ENCODE data around the gene MEF2C. TPM values are rescaled to one million over a fixed set of nuclear protein-coding genes. Genes with fewer than 3 reads are reported as not detected.
A peak's percentile ranks its signal among the peaks of the same experiment; 100 is the strongest.

The MEF2C gene
- total RNA-seq, 3 donors from 2014 or later (not counting 1 experiment from before 2014, with no cell fraction given) = 9.2 to 22.0 (median 18.3) TPM

GRCh38 chr5:88691230-88691582 is 191.8 kb downstream of the MEF2C start:
- Histone ChIP-seq H3K27ac (ENCODE audit: low read length) (no peak overlapping the region), H3K27me3 (ENCODE audit: control insufficient read depth, insufficient read depth, low read length) (peaks cover 86% of the 10 kb centered on the region), H3K4me3 (ENCODE audit: low read length) (no peak overlapping the region), H3K4me1 (ENCODE audit: control insufficient read depth, insufficient read depth, low read length) (peaks cover 11% of the 10 kb centered on the region), H3K36me3 (ENCODE audit: control insufficient read depth, insufficient read depth, low read length) (no peaks in the 10 kb centered on the region), H3K9me3 (ENCODE audit: control insufficient read depth, insufficient read depth, low read length) (no peaks in the 10 kb centered on the region)
- H3K36me3 Mint-ChIP-seq = peaks cover 11% of the 10 kb centered on the region
- intact Hi-C loops (cut with micrococcal nuclease) = loop anchor here (1.0 to 10.0 kb wide), 2 partner anchors 910 to 1256 kb away; no protein-coding TSS in a partner anchor
- peaks cover 79 to 81% of the 10 kb centered on the region in 2 donors for H3K27me3 Mint-ChIP-seq (ENCODE audit: low read depth in 2 of 2)
- DNase-seq (no peak), ATAC-seq (no peak)
- peak overlapping the region; percentile 82 for H3K4me3 Mint-ChIP-seq
- no peaks in the 10 kb centered on the region for H3K9me3 Mint-ChIP-seq
- peaks cover 10 to 16% of the 10 kb centered on the region in 2 donors for H3K4me1 Mint-ChIP-seq
- TF ChIP-seq, protein P1, sequence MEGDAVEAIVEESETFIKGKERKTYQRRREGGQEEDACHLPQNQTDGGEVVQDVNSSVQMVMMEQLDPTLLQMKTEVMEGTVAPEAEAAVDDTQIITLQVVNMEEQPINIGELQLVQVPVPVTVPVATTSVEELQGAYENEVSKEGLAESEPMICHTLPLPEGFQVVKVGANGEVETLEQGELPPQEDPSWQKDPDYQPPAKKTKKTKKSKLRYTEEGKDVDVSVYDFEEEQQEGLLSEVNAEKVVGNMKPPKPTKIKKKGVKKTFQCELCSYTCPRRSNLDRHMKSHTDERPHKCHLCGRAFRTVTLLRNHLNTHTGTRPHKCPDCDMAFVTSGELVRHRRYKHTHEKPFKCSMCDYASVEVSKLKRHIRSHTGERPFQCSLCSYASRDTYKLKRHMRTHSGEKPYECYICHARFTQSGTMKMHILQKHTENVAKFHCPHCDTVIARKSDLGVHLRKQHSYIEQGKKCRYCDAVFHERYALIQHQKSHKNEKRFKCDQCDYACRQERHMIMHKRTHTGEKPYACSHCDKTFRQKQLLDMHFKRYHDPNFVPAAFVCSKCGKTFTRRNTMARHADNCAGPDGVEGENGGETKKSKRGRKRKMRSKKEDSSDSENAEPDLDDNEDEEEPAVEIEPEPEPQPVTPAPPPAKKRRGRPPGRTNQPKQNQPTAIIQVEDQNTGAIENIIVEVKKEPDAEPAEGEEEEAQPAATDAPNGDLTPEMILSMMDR (IDR thresholded peaks at IDR 0.05) = peak; percentile 48
- 5% methylated on average over 11 of the region's 11 CpGs for WGBS (ENCODE audit: insufficient coverage)
- H3K27ac Mint-ChIP-seq = peak overlapping the region; percentile 34 to 87

GRCh38 chr5:88690409-88691229 is 192.4 kb downstream of the MEF2C start:
- ATAC-seq (peak; percentile 90 to 95 (median 95)), DNase-seq (peak; percentile 63 to 82)
- Histone ChIP-seq H3K9me3 (ENCODE audit: control insufficient read depth, insufficient read depth, low read length) (no peaks in the 10 kb centered on the region), H3K27me3 (ENCODE audit: control insufficient read depth, insufficient read depth, low read length) (peaks cover 87% of the 10 kb centered on the region), H3K4me1 (ENCODE audit: control insufficient read depth, insufficient read depth, low read length) (peaks cover 11% of the 10 kb centered on the region), H3K4me3 (ENCODE audit: low read length) (no peak overlapping the region), H3K36me3 (ENCODE audit: control insufficient read depth, insufficient read depth, low read length) (no peaks in the 10 kb centered on the region), H3K27ac (ENCODE audit: low read length) (no peak overlapping the region)
- WGBS (ENCODE audit: insufficient coverage) = 6% methylated on average over 47 of the region's 47 CpGs
- H3K4me3 Mint-ChIP-seq = peak overlapping the region; percentile 82
- TF ChIP-seq, protein P1 (IDR thresholded peaks at IDR 0.05) = peak; percentile 98
- intact Hi-C loops (cut with micrococcal nuclease) = loop anchor here (1.0 to 10.0 kb wide), 2 partner anchors 909 to 1256 kb away; no protein-coding TSS in a partner anchor
- peaks cover 81% of the 10 kb centered on the region in 2 donors for H3K27me3 Mint-ChIP-seq (ENCODE audit: low read depth in 2 of 2)
- peaks cover 11% of the 10 kb centered on the region for H3K36me3 Mint-ChIP-seq
- peaks cover 10 to 16% of the 10 kb centered on the region in 2 donors for H3K4me1 Mint-ChIP-seq
- H3K27ac Mint-ChIP-seq = peak overlapping the region; percentile 34 to 87
- no peaks in the 10 kb centered on the region for H3K9me3 Mint-ChIP-seq

- Histone ChIP-seq H3K36me3 (ENCODE audit: control insufficient read depth, insufficient read depth, low read length) (no peaks in the 10 kb centered on the region), H3K27ac (ENCODE audit: low read length) (no peak overlapping the region), H3K4me1 (ENCODE audit: control insufficient read depth, insufficient read depth, low read length) (peaks cover 11% of the 10 kb centered on the region), H3K4me3 (ENCODE audit: low read length) (no peak overlapping the region), H3K9me3 (ENCODE audit: control insufficient read depth, insufficient read depth, low read length) (peaks cover 5% of the 10 kb centered on the region), H3K27me3 (ENCODE audit: control insufficient read depth, insufficient read depth, low read length) (peaks cover 89% of the 10 kb centered on the region)
- ATAC-seq = no peak
- WGBS (ENCODE audit: insufficient coverage) = 11% methylated on average over 38 of the region's 38 CpGs
- Mint-ChIP-seq H3K27me3 (ENCODE audit: low read depth in 2 of 2) (peaks cover 87 to 88% of the 10 kb centered on the region in 2 donors), H3K27ac (peak overlapping the region in 1 of 2 donors; percentile 87), H3K36me3 (peaks cover 11% of the 10 kb centered on the region), H3K4me1 (peaks cover 10 to 16% of the 10 kb centered on the region in 2 donors), H3K4me3 (no peak overlapping the region), H3K9me3 (no peaks in the 10 kb centered on the region)
- intact Hi-C loops (cut with micrococcal nuclease) = loop anchor here (10.0 kb wide), 1 partner anchor 1255 kb away; no protein-coding TSS in a partner anchor
- no peak for DNase-seq
- TF ChIP-seq, protein P1 (IDR thresholded peaks at IDR 0.05) = no peak
These were observed 193.1 kb downstream of the MEF2C start for GRCh38 chr5:88689668-88690408.

All from natural killer cell (primary cell).